B cell (primary cell): ENCODE results near the gene SRGAP1. TPM values are rescaled to one million over a fixed set of nuclear protein-coding genes. Genes with fewer than 3 reads are reported as not detected.

Experiments used
- ATAC-seq: fragments of 200-7000 bp; cut with Tn5 transposase; one replicate; pipeline ENCODE4 v1.10.0; 2021; ENCODE audit warnings: low read depth, mild to moderate bottlenecking, moderate number of reproducible peaks, moderate library complexity
- CTCF ChIA-PET: fragments of 350-600 bp; sonication (Branson Sonifier 250); formaldehyde crosslinking; loops from one replicate; lab custom pipeline; 2021; ENCODE audit warnings: antibody characterized with exemption, inconsistent platforms; lab: Charles Lee
- POLR2A ChIA-PET: fragments of 350-600 bp; sonication (Branson Sonifier 250); formaldehyde crosslinking; loops from one replicate; lab custom pipeline; 2021; ENCODE audit warnings: antibody characterized with exemption; lab: Charles Lee
- DNase-seq: peaks from one replicate; pipeline ENCODE4 v3.0.0; 2013
- H2AFZ ChIP-seq: 2 replicates; pipeline ENCODE4 v1.6.1; 2012; ENCODE audit warnings: mild to moderate bottlenecking, low read depth, low read length; ENCODE audit not compliant: insufficient read depth, poor library complexity, severe bottlenecking
- H3K27ac ChIP-seq, 2 donors: 1 replicate in 1 of 2; 2 replicates in 1 of 2; pipeline ENCODE4 v1.5.1; 2012 to 2013; ENCODE audit warnings: low read length in 2 of 2, mild to moderate bottlenecking in 2 of 2, moderate library complexity in 1 of 2
- H3K27me3 ChIP-seq, 4 experiments: fragments of 200-600 bp in 1 of 4; sonication (generic) in 1 of 4; replicated peaks in 1 of 4; 1 replicate in 2 of 4; 2 replicates in 2 of 4; pipeline versions ENCODE4 v1.6.1 to v1.7.0; 2013 to 2016; ENCODE audit warnings: low read length in 3 of 4, mild to moderate bottlenecking in 2 of 4, mixed read lengths in 1 of 4, moderate library complexity in 1 of 4; ENCODE audit not compliant: insufficient read depth in 4 of 4, control insufficient read depth in 3 of 4; ENCODE audit errors: control extremely low read depth in 1 of 4
- H3K36me3 ChIP-seq, 2 experiments: replicated peaks in 1 of 2; 1 replicate in 1 of 2; 2 replicates in 1 of 2; pipeline versions ENCODE4 v1.6.1 to v1.7.1; 2013; ENCODE audit warnings: low read length in 1 of 2; ENCODE audit not compliant: insufficient read depth in 2 of 2, control insufficient read depth in 1 of 2; ENCODE audit errors: control extremely low read depth in 1 of 2, extremely low read depth in 1 of 2
- H3K4me1 ChIP-seq, 2 donors: fragments of 200-600 bp in 1 of 2; sonication (generic) in 1 of 2; 1 replicate in 1 of 2; 2 replicates in 1 of 2; pipeline versions ENCODE4 v1.5.1 to v1.6.1; 2013 to 2017; ENCODE audit warnings: low read length in 2 of 2; ENCODE audit not compliant: control insufficient read depth in 2 of 2, insufficient read depth in 2 of 2
- H3K4me2 ChIP-seq: replicated peaks from 2 replicates; pipeline ENCODE3; 2012; ENCODE audit warnings: mild to moderate bottlenecking, low read depth, low read length; ENCODE audit not compliant: poor library complexity, severe bottlenecking
- H3K4me3 ChIP-seq, 5 experiments: fragments of 200-600 bp in 1 of 5; sonication (generic) in 1 of 5; 1 replicate in 3 of 5; 2 replicates in 2 of 5; pipeline versions ENCODE4 v1.5.1 to v1.7.0; 2011 to 2016; ENCODE audit warnings: low read length in 4 of 5, mild to moderate bottlenecking in 4 of 5, low read depth in 2 of 5, control low read depth in 1 of 5, moderate library complexity in 1 of 5; ENCODE audit not compliant: insufficient read depth in 1 of 5; ENCODE audit errors: control extremely low read depth in 1 of 5, extremely low read depth in 1 of 5
- H3K79me2 ChIP-seq: fragments of 200-600 bp; sonication (generic); one replicate; pipeline ENCODE4 v1.6.0; 2016; ENCODE audit warnings: low read length; ENCODE audit not compliant: control insufficient read depth, insufficient read depth
- H3K9ac ChIP-seq: fragments of 200-600 bp; sonication (generic); 2 replicates; pipeline ENCODE4 v1.6.1; 2017; ENCODE audit warnings: mild to moderate bottlenecking, low read length, moderate library complexity
- H3K9me3 ChIP-seq, 3 donors: one replicate each; pipeline versions ENCODE4 v1.6.1 to v1.7.1; 2013; ENCODE audit warnings: low read length in 2 of 3; ENCODE audit not compliant: control insufficient read depth in 2 of 3, insufficient read depth in 1 of 3; ENCODE audit errors: control extremely low read depth in 1 of 3
- H4K20me1 ChIP-seq: 2 replicates; pipeline ENCODE4 v1.6.0; 2012; ENCODE audit warnings: mild to moderate bottlenecking, low read length; ENCODE audit not compliant: insufficient read depth, control insufficient read depth, poor library complexity, severe bottlenecking
- H3K27ac Mint-ChIP-seq: one replicate; pipeline ENCODE4 v1.8.0; 2021; ENCODE audit warnings: mixed read lengths
- H3K27me3 Mint-ChIP-seq: one replicate; pipeline ENCODE4 v1.8.0; 2021; ENCODE audit warnings: mixed read lengths
- H3K4me1 Mint-ChIP-seq: one replicate; pipeline ENCODE4 v1.8.0; 2021; ENCODE audit warnings: mixed read lengths
- H3K4me3 Mint-ChIP-seq: one replicate; pipeline ENCODE4 v1.8.0; 2021; ENCODE audit warnings: mixed read lengths
- H3K9me3 Mint-ChIP-seq: one replicate; pipeline ENCODE4 v1.8.0; 2022; ENCODE audit warnings: mixed read lengths; ENCODE audit not compliant: insufficient read depth
- CTCF ChIP-seq: fragments of 200-600 bp; IDR thresholded peaks from one replicate; pipeline ENCODE4 v1.8.0; 2022; ENCODE audit warnings: antibody characterized with exemption, mild to moderate bottlenecking
- EZH2 ChIP-seq: IDR thresholded peaks from 2 replicates; pipeline ENCODE4 v1.6.1; 2012; ENCODE audit warnings: borderline replicate concordance, low read depth, mild to moderate bottlenecking, moderate library complexity, low read length; ENCODE audit not compliant: insufficient read depth, poor library complexity, severe bottlenecking
- WGBS: methylation state at CpG from one replicate; pipeline ENCODE4 v1.1.5; 2013; ENCODE audit warnings: missing lambda C conversion rate; ENCODE audit not compliant: insufficient coverage; 5-methylcytosine and 5-hydroxymethylcytosine counted together
- intact Hi-C: fragments of 100-400 bp; cut with micrococcal nuclease; formaldehyde crosslinking; loops from one replicate; pipeline ENCODE4 v1.10.0; 2022
- polyA plus RNA-seq: library from polyadenylated mRNA; depleted of rRNA; stranded (reverse); fragments of >200 nt; gene quantifications from 2 replicates; pipeline ENCODE4 v1.2.3, GENCODE V29; 2012
- total RNA-seq, 2 donors: library from RNA; stranded (reverse); fragments of 120-200 nt in 1 of 2; gene quantifications; 1 replicate in 1 of 2; 2 replicates in 1 of 2; pipeline versions ENCODE4 v1.2.3 to v1.2.4, GENCODE V29; 2013 to 2022

The SRGAP1 gene
- total and polyA plus RNA-seq, 2 donors (not counting 1 experiment from before 2014, with no cell fraction given): under 0.01 to 0.22 TPM

- H4K20me1 ChIP-seq: no peaks in the 10 kb centered on the region
- TF ChIP-seq CTCF (no peak), EZH2 (no peak)
- Mint-ChIP-seq H3K27ac (no peak overlapping the region), H3K4me3 (peak overlapping the region; percentile 40), H3K9me3 (no peaks in the 10 kb centered on the region), H3K4me1 (peaks cover 11% of the 10 kb centered on the region), H3K27me3 (peaks cover 27% of the 10 kb centered on the region)
- H3K4me2 ChIP-seq: no peak overlapping the region
- no peak overlapping the region for H2AFZ ChIP-seq
- H3K9me3 ChIP-seq: peaks cover 0 to 5% (median 0%) of the 10 kb centered on the region in 3 donors
- no peak overlapping the region for H3K27ac ChIP-seq
- H3K36me3 ChIP-seq: no peaks in the 10 kb centered on the region
- H3K4me3 ChIP-seq: no peak overlapping the region
- DNase-seq (no peak), ATAC-seq (no peak)
- CTCF ChIA-PET: interaction anchor here (1.3 kb wide), 1 partner anchor 9 kb away, joined by 3 read pairs; no protein-coding TSS in a partner anchor
- peaks cover 0 to 17% (median 12%) of the 10 kb centered on the region in 4 experiments for H3K27me3 ChIP-seq
- POLR2A ChIA-PET: no interaction called here
- H3K4me1 ChIP-seq: peaks cover 8 to 13% of the 10 kb centered on the region in 2 donors
- 71% methylated on average over 1 of the region's 2 CpGs for WGBS
- intact Hi-C loops: loop anchor here (2.0 to 10.0 kb wide), 2 partner anchors 67 to 559 kb away; partner anchors contain the start of genes RXYLT1 and XPOT
- H3K9ac ChIP-seq: no peak overlapping the region
- H3K79me2 ChIP-seq: no peaks in the 10 kb centered on the region
Observed at GRCh38 chr12:63845726-63846125, 1.2 kb downstream of the SRGAP1 start.

GRCh38 chr12:63846238-63846967, 1.9 kb downstream of the SRGAP1 start:
- ATAC-seq: no peak
- DNase-seq: no peak
- peaks cover 0 to 17% (median 12%) of the 10 kb centered on the region in 4 experiments for H3K27me3 ChIP-seq
- Mint-ChIP-seq H3K27ac (no peak overlapping the region), H3K4me1 (peaks cover 11% of the 10 kb centered on the region), H3K27me3 (peaks cover 27% of the 10 kb centered on the region), H3K9me3 (no peaks in the 10 kb centered on the region), H3K4me3 (no peak overlapping the region)
- no peak overlapping the region for H3K9ac ChIP-seq
- no peak overlapping the region for H3K4me2 ChIP-seq
- peaks cover 8 to 13% of the 10 kb centered on the region in 2 donors for H3K4me1 ChIP-seq
- no peak overlapping the region for H3K27ac ChIP-seq
- H3K79me2 ChIP-seq: no peaks in the 10 kb centered on the region
- CTCF ChIA-PET: no interaction called here
- 90% methylated on average over 6 of the region's 6 CpGs for WGBS
- no peaks in the 10 kb centered on the region for H4K20me1 ChIP-seq
- TF ChIP-seq CTCF: no peak
- no peak for TF ChIP-seq EZH2
- no peaks in the 10 kb centered on the region for H3K36me3 ChIP-seq
- peaks cover 0 to 5% (median 0%) of the 10 kb centered on the region in 3 donors for H3K9me3 ChIP-seq
- intact Hi-C loops: loop anchor here (10.0 kb wide), 1 partner anchor 558 kb away; the partner anchor contains the start of gene XPOT
- POLR2A ChIA-PET: no interaction called here
- H3K4me3 ChIP-seq: no peak overlapping the region
- H2AFZ ChIP-seq: no peak overlapping the region
